ENCODE results near the gene DARS1.

- TF ChIP-seq POLR2AphosphoS5 (IDR thresholded peaks at IDR 0.05; ENCODE audit: low read depth, low read length) (no peak), TAF1 (IDR thresholded peaks at IDR 0.05; ENCODE audit: borderline replicate concordance, low read depth, low read length) (no peak)
These were observed 53.5 kb downstream of the DARS1 start for GRCh38 chr2:135931776-135932443.
